Left lung (tissue), 10 donors: Measurements from ENCODE around the gene MED23. TPM values are rescaled to one million over a fixed set of nuclear protein-coding genes. Genes with fewer than 3 reads are reported as not detected.

Experiments
- ATAC-seq: fragments of 200-7000 bp; cut with Tn5 transposase; one replicate; pipeline ENCODE4 v1.9.1; 2020; ENCODE audit warnings: moderate library complexity
- DNase-seq, 4 donors: peaks; one replicate each; pipeline ENCODE4 v3.0.0-alpha.2; 2013 to 2020
- H3K27ac ChIP-seq, 2 donors: fragments of 200-600 bp; sonication (generic) in 1 of 2; one replicate each; pipeline versions ENCODE4 v1.5.0 to v1.8.0; 2020 to 2021
- H3K27me3 ChIP-seq, 2 donors: fragments of 200-600 bp; sonication (generic) in 1 of 2; one replicate each; pipeline versions ENCODE4 v1.5.0 to v1.8.0; 2020 to 2021
- H3K36me3 ChIP-seq, 2 donors: fragments of 200-600 bp; sonication (generic) in 1 of 2; one replicate each; pipeline versions ENCODE4 v1.5.0 to v1.8.0; 2020 to 2021
- H3K4me1 ChIP-seq, 2 donors: fragments of 200-600 bp; one replicate each; pipeline ENCODE4 v1.8.0; 2021
- H3K4me3 ChIP-seq, 2 donors: fragments of 200-600 bp; sonication (generic) in 1 of 2; one replicate each; pipeline versions ENCODE4 v1.5.0 to v1.8.0; 2020 to 2021; ENCODE audit warnings: mild to moderate bottlenecking in 1 of 2
- H3K9me3 ChIP-seq, 2 donors: fragments of 200-600 bp; sonication (generic) in 1 of 2; one replicate each; pipeline versions ENCODE4 v1.5.0 to v1.8.0; 2020 to 2021
- CTCF ChIP-seq, 2 donors: fragments of 200-600 bp; sonication (generic) in 1 of 2; IDR thresholded peaks; one replicate each; pipeline versions ENCODE4 v1.5.0 to v1.8.0; 2021; ENCODE audit warnings: antibody characterized with exemption in 2 of 2
- intact Hi-C, 2 donors: fragments of 100-400 bp; cut with DNase I; formaldehyde crosslinking; loops; one replicate each; pipeline versions ENCODE4 v1.11.2 to v1.14.2; 2022
- polyA plus RNA-seq, 6 donors: library from polyadenylated mRNA; unstranded; fragments of 120-200 nt; gene quantifications; one replicate each; pipeline ENCODE4 v1.2.1, GENCODE V29; 2013; ENCODE audit not compliant: insufficient read length in 6 of 6
- total RNA-seq, 2 donors: library from RNA; stranded (reverse); fragmentation: NEBNext Ultra II Directional; extraction: Animal tissue kit (Norgen Biotek cat#: 25700); gene quantifications; one replicate each; pipeline ENCODE4 v1.2.1, GENCODE V29; 2021
- donor health status: DM: no; HTN: yes; CAD: no.
- donor health status: DM: no; HTN: no; CAD: no.

The MED23 gene
- total and polyA plus RNA-seq, 8 donors: 25.9 to 62.5 (median 52.6) TPM

DNA sequence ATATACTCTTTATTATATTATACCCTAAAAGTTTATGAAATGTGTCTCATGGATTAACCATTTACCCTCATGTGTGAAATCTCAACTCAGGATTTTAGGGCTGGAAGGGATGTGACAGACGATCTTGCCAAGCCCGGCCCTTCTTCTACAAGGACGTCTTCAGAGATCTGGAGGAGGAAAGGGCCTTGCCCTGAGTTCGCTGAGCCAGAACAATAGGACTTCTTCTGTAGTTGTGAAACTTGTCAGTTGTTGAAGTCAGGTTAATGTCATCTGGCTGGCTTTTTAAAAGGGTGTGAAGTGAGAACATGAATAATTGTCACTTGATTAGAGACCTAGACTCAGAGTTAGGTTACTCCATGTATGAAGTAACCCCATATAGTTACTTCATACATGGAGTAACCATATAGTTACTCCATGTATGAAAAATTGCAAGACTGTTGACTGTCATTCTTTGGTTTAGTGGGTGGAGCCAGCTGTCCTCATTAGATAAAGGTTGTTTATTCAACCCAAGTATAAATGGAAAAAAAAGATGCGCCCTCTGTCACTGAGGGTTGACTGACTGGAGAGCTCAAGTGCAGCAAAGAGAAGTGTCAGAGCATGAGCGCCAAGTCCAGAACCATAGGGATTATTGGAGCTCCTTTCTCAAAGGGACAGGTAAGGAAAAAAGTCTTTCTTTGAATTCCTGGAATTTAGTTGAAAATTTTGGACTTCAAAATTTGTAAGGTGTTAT, 55.2 kb downstream of the MED23 start, which contains the start of gene ARG1:
ARG1 (plus strand) TSS at position 541 of the 730 bp plus-strand sequence; CDS start at position 598, 57 bp downstream.
- ATAC-seq (no peak), DNase-seq (no peak)
- Histone ChIP-seq H3K4me3 (no peak within 1 kb of the TSS), H3K27me3 (no peaks in the 10 kb centered on the region), H3K4me1 (no peaks in the 10 kb centered on the region), H3K27ac (peak within 1 kb of the TSS in 1 of 2 donors; percentile 79), H3K36me3 (peaks cover 0 to 4% of the 10 kb centered on the region in 2 donors), H3K9me3 (no peaks in the 10 kb centered on the region)
- no peak for TF ChIP-seq CTCF (IDR thresholded peaks at IDR 0.05)
- intact Hi-C loops: no loop called here

DNA sequence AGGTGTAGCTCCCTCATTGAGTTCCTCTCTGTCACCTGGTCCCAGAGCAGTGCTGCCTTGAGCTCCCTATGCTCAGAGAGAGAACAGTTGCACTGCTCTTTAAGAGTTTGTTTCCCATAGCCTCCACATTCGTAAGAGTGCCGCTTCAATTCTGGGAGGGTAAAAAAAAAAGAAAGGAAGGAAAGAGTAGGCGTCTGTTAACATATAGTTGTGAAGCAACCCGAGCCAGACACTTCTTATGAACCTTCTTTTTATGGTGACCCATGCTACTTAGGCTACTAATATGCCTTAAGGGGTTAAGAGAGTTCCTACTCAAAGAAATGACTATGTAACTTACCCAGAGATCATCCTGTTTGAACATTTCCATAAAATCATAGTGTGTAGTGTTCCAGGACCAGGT, 59.3 kb downstream of the MED23 start:
- Histone ChIP-seq H3K4me1 (no peaks in the 10 kb centered on the region), H3K9me3 (no peaks in the 10 kb centered on the region), H3K27ac (no peak overlapping the region), H3K36me3 (no peaks in the 10 kb centered on the region), H3K27me3 (no peaks in the 10 kb centered on the region), H3K4me3 (no peak overlapping the region)
- no peak for TF ChIP-seq CTCF (IDR thresholded peaks at IDR 0.05)
- ATAC-seq (no peak), DNase-seq (no peak)
- intact Hi-C loops: no loop called here

DNA sequence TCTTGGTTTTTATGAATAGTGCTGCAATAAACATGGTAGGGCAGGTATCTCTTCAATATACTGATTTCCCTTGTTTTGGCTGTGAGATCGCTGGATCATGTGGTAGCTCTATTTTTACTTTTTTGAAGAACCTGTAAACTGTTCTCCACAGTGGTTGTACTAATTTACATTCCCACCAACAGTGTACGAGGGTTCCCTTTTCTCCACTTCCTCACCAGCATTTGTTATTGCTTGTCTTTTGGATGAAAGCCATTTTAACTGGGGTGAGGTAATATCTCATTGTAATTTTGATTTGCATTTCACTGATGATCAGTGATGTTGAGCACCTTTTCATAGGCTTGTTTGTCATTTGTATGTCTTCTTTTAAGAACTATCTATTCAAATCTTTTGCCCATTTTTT, 63.0 kb downstream of the MED23 start:
- Histone ChIP-seq H3K27ac (no peak overlapping the region), H3K4me3 (no peak overlapping the region), H3K27me3 (no peaks in the 10 kb centered on the region), H3K4me1 (no peaks in the 10 kb centered on the region), H3K9me3 (no peaks in the 10 kb centered on the region), H3K36me3 (no peaks in the 10 kb centered on the region)
- ATAC-seq: no peak
- intact Hi-C loops: no loop called here
- TF ChIP-seq CTCF (IDR thresholded peaks at IDR 0.05): no peak
- no peak for DNase-seq

DNA sequence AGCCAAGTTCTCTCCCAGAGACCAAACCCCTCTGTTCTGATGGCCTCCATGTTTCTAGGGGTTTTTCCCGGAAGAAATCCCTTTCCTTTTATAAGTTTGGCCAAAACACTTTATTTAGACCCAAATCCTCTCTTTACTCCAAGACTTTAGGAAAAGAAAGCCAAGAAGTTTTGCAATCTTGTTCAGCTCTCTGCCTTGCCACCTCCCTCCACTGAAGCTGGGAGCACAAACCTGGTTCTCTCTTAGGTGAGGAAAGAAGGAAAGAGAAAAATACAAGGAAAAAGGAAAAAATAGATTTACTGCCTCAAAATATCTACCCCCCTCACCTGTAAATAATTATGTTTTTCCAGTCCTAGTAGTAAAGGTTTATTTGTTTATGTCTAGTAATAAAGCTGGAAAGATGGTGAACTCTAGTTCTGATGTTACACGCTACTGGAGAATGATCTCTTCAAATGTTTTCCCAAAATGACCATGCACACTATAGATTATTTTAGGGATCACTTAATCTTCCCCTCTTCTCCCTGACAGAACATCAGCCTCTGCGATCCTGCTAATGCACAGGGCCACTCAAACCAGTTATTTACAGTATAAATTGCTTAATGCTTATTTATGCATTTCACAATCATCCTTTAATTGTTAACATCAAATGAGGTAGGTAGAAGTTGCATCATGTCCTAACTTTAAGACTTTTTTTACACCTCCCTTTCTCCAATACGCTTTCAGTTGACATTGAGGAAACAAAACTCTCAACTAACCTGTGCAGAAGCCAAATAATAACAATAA, 65.9 kb downstream of the MED23 start:
- no peaks in the 10 kb centered on the region for H3K9me3 ChIP-seq
- TF ChIP-seq CTCF (IDR thresholded peaks at IDR 0.05): no peak
- no peaks in the 10 kb centered on the region for H3K36me3 ChIP-seq
- H3K4me1 ChIP-seq: no peaks in the 10 kb centered on the region
- no peak overlapping the region for H3K4me3 ChIP-seq
- intact Hi-C loops: no loop called here
- H3K27ac ChIP-seq: no peak overlapping the region
- no peaks in the 10 kb centered on the region for H3K27me3 ChIP-seq
- DNase-seq: no peak
- ATAC-seq: no peak

DNA sequence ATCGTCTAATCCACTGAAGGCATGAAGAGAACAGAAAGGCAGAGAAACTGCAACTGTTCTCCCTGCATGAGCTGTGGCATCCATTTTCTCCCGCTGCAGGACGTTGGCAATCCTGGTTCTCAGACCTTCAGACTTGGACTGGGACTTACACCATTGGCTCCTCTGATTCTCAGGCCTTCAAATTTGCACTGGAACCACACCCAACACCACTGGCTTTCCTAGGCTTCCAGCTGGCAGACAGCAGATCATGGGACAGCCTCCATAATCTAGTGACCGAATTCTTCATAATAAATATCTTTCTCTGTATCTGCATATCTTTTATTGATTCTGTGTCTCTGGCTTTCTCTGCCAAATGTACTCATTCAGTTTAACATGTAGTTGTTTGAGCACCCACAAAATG, 69.1 kb downstream of the MED23 start:
- TF ChIP-seq CTCF (IDR thresholded peaks at IDR 0.05): no peak
- H3K4me1 ChIP-seq: no peaks in the 10 kb centered on the region
- no peak overlapping the region for H3K27ac ChIP-seq
- no peaks in the 10 kb centered on the region for H3K27me3 ChIP-seq
- no peak overlapping the region for H3K4me3 ChIP-seq
- no peak for ATAC-seq
- H3K36me3 ChIP-seq: no peaks in the 10 kb centered on the region
- DNase-seq: no peak
- H3K9me3 ChIP-seq: no peaks in the 10 kb centered on the region
- intact Hi-C loops: no loop called here
